GM23338 (cell line): ENCODE measurements around the gene WSCD1. TPM values are rescaled to one million over a fixed set of nuclear protein-coding genes. Genes with fewer than 3 reads are reported as not detected.

ENCODE experiments used
- ATAC-seq: fragments of 200-7000 bp; cut with Tn5 transposase; 3 replicates; pipeline ENCODE4 v1.9.1; 2020
- DNase-seq: peaks from one replicate; pipeline ENCODE4 v3.0.0-alpha.2; 2015; ENCODE audit warnings: low spot score
- H2AFZ ChIP-seq: fragments of 200-600 bp; sonication (generic); 2 replicates; pipeline ENCODE4 v1.8.0; 2016; ENCODE audit warnings: antibody characterized with exemption, mild to moderate bottlenecking, moderate library complexity
- H3F3A ChIP-seq: fragments of 200-600 bp; sonication (generic); replicated peaks from 2 replicates; pipeline ENCODE4 v1.8.0; 2017; ENCODE audit warnings: antibody characterized with exemption, mixed run types, low read depth
- H3K27ac ChIP-seq: fragments of 200-600 bp; sonication (generic); 2 replicates; pipeline ENCODE4 v1.6.1; 2016; ENCODE audit warnings: low read depth
- H3K27me3 ChIP-seq: fragments of 200-600 bp; sonication (generic); 2 replicates; pipeline ENCODE4 v1.8.0; 2016; ENCODE audit warnings: mild to moderate bottlenecking, mixed run types, moderate library complexity; ENCODE audit not compliant: insufficient read depth
- H3K36me3 ChIP-seq: fragments of 200-600 bp; sonication (generic); 2 replicates; pipeline ENCODE4 v1.8.0; 2016; ENCODE audit warnings: mild to moderate bottlenecking; ENCODE audit not compliant: insufficient read depth
- H3K4me1 ChIP-seq: fragments of 200-600 bp; sonication (generic); 2 replicates; pipeline ENCODE4 v1.8.0; 2016; ENCODE audit warnings: mild to moderate bottlenecking, moderate library complexity; ENCODE audit not compliant: insufficient read depth
- H3K4me2 ChIP-seq: fragments of 200-600 bp; sonication (generic); 2 replicates; pipeline ENCODE4 v1.7.1; 2017; ENCODE audit warnings: mixed run types
- H3K4me3 ChIP-seq: fragments of 200-600 bp; sonication (generic); 2 replicates; pipeline ENCODE4 v1.6.1; 2016; ENCODE audit warnings: mixed run types
- H3K79me2 ChIP-seq: fragments of 200-600 bp; sonication (generic); replicated peaks from 2 replicates; pipeline ENCODE4 v1.8.0; 2017; ENCODE audit warnings: mild to moderate bottlenecking; ENCODE audit not compliant: insufficient read depth
- H3K9me2 ChIP-seq: fragments of 200-600 bp; sonication (generic); 2 replicates; pipeline ENCODE4 v1.8.0; 2017; ENCODE audit not compliant: insufficient read depth
- H4K20me1 ChIP-seq: fragments of 200-600 bp; sonication (generic); replicated peaks from 2 replicates; pipeline ENCODE4 v1.8.0; 2017; ENCODE audit warnings: mild to moderate bottlenecking; ENCODE audit not compliant: insufficient read depth
- H3K27ac Mint-ChIP-seq: 2 replicates; pipeline ENCODE4 v1.8.0; 2020; ENCODE audit warnings: inconsistent platforms, mild to moderate bottlenecking, moderate library complexity, mixed read lengths
- H3K27me3 Mint-ChIP-seq: 3 replicates; pipeline ENCODE4 v1.8.0; 2022; ENCODE audit warnings: low read depth, mild to moderate bottlenecking, moderate library complexity, mixed read lengths, inconsistent platforms; ENCODE audit not compliant: insufficient read depth, poor library complexity
- H3K36me3 Mint-ChIP-seq: 3 replicates; pipeline ENCODE4 v1.8.0; 2021; ENCODE audit warnings: low read depth, mild to moderate bottlenecking, inconsistent platforms, moderate library complexity, mixed read lengths
- H3K4me1 Mint-ChIP-seq: 3 replicates; pipeline ENCODE4 v1.8.0; 2020; ENCODE audit warnings: mild to moderate bottlenecking, inconsistent platforms, mixed read lengths
- H3K4me3 Mint-ChIP-seq: 3 replicates; pipeline ENCODE4 v1.8.0; 2021; ENCODE audit warnings: moderate library complexity, mild to moderate bottlenecking, inconsistent platforms, mixed read lengths
- H3K9me3 Mint-ChIP-seq: 3 replicates; pipeline ENCODE4 v1.8.0; 2020; ENCODE audit warnings: moderate library complexity, mild to moderate bottlenecking, inconsistent platforms, mixed read lengths
- CTCF ChIP-seq, 2 experiments: fragments of 200-600 bp in 1 of 2; sonication (generic) in 1 of 2; conservative IDR thresholded peaks; 2 replicates each; pipeline versions ENCODE4 v1.5.1 to v1.6.1; 2016 to 2017; ENCODE audit warnings: antibody characterized with exemption in 2 of 2, low read depth in 2 of 2, mild to moderate bottlenecking in 2 of 2, moderate library complexity in 1 of 2
- NANOG ChIP-seq: IDR thresholded peaks from 2 replicates; pipeline ENCODE4 v1.6.1; 2016; ENCODE audit warnings: antibody characterized with exemption, borderline replicate concordance
- STAT1 ChIP-seq: IDR thresholded peaks from one replicate; pipeline ENCODE4 v1.6.1; 2016; ENCODE audit warnings: antibody characterized with exemption; ENCODE audit not compliant: unreplicated experiment
- polyA plus RNA-seq: library from polyadenylated mRNA; unstranded; fragments of >200 nt; fragmentation: Nextera tagmentation; extraction: Ambion mirVana; gene quantifications from 2 replicates; pipeline ENCODE4 v1.2.1, GENCODE V29; 2016
- total RNA-seq: library from RNA; depleted of rRNA; stranded (reverse); fragments of >200 nt; shearing (Covaris generic); gene quantifications from 2 replicates; pipeline ENCODE4 v1.2.3, GENCODE V29; 2014
- TF ChIP-seq, protein P1 (sequence below): fragments of 250-450 bp; sonication (Bioruptor Pico); IDR thresholded peaks from 2 replicates; pipeline ENCODE4 v1.5.0; 2020; ENCODE audit warnings: mild to moderate bottlenecking, moderate library complexity

WSCD1 gene
- total and polyA plus RNA-seq, 2 experiments from 2014 or later = 6.1 to 38.9 TPM

GRCh38 chr17:6035801-6036394 lies 34.3 kb upstream of the WSCD1 start:
- Mint-ChIP-seq H3K27ac (no peak overlapping the region), H3K36me3 (no peaks in the 10 kb centered on the region; the same call in 2 of the 3 replicates), H3K27me3 (peaks cover 2% of the 10 kb centered on the region), H3K4me1 (peaks cover 3% of the 10 kb centered on the region; the same call in 1 of the 3 replicates), H3K4me3 (no peak overlapping the region), H3K9me3 (peaks cover 15% of the 10 kb centered on the region; the same call in 2 of the 3 replicates)
- no peaks in the 10 kb centered on the region for H3F3A ChIP-seq
- no peaks in the 10 kb centered on the region for H3K79me2 ChIP-seq
- ATAC-seq = no peak
- peak overlapping the region; percentile 14; the same call in 1 of the 2 replicates for H2AFZ ChIP-seq
- no peak for DNase-seq
- no peak overlapping the region for H3K4me2 ChIP-seq
- H3K27ac ChIP-seq = no peak overlapping the region
- no peak for TF ChIP-seq CTCF (conservative IDR thresholded peaks at IDR 0.05; ENCODE audit: low read depth in 2 of 2)
- no peaks in the 10 kb centered on the region for H4K20me1 ChIP-seq
- H3K36me3 ChIP-seq = no peaks in the 10 kb centered on the region
- no peaks in the 10 kb centered on the region; the same call in 1 of the 2 replicates for H3K9me2 ChIP-seq
- H3K4me3 ChIP-seq = no peak overlapping the region
- no peaks in the 10 kb centered on the region for H3K27me3 ChIP-seq
- no peaks in the 10 kb centered on the region for H3K4me1 ChIP-seq

DNA sequence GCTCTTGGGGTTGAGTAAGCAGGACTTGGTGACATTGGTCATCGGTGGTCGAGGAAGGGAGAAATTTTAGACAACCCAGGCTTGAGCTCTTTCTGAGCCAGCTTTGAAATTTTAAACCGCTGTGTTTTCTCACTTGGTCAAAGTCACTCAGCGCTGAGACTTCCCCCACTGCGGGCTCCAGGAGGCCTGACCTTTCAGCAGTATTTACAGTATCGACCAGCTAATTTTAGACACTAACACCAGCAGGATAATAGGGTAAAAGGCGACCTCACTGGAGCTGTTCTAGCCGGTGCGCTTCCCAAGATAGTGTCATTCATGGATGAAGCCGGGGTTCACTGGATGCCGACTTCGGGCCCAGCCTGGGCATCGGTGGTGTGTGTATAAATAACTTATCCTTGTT lies 29.7 kb upstream of the WSCD1 start:
- no peaks in the 10 kb centered on the region for H3K79me2 ChIP-seq
- H3K4me3 Mint-ChIP-seq = no peak overlapping the region
- H3F3A ChIP-seq = no peaks in the 10 kb centered on the region
- H3K27me3 ChIP-seq = no peaks in the 10 kb centered on the region
- no peak overlapping the region for H2AFZ ChIP-seq
- no peaks in the 10 kb centered on the region; the same call in 2 of the 3 replicates for H3K36me3 Mint-ChIP-seq
- H3K27ac ChIP-seq = no peak overlapping the region
- TF ChIP-seq CTCF (conservative IDR thresholded peaks at IDR 0.05; ENCODE audit: low read depth in 2 of 2) (no peak), NANOG (no peak), STAT1 (no peak)
- DNase-seq = no peak
- no peaks in the 10 kb centered on the region for H4K20me1 ChIP-seq
- H3K4me1 ChIP-seq = no peaks in the 10 kb centered on the region
- no peak for ATAC-seq
- no peak overlapping the region for H3K27ac Mint-ChIP-seq
- no peaks in the 10 kb centered on the region for H3K36me3 ChIP-seq
- peaks cover 3% of the 10 kb centered on the region; the same call in 1 of the 3 replicates for H3K4me1 Mint-ChIP-seq
- no peaks in the 10 kb centered on the region for H3K9me2 ChIP-seq
- H3K9me3 Mint-ChIP-seq = peaks cover 15% of the 10 kb centered on the region; the same call in 2 of the 3 replicates
- H3K4me3 ChIP-seq = no peak overlapping the region
- peaks cover 5% of the 10 kb centered on the region for H3K27me3 Mint-ChIP-seq
- no peak overlapping the region for H3K4me2 ChIP-seq

DNA sequence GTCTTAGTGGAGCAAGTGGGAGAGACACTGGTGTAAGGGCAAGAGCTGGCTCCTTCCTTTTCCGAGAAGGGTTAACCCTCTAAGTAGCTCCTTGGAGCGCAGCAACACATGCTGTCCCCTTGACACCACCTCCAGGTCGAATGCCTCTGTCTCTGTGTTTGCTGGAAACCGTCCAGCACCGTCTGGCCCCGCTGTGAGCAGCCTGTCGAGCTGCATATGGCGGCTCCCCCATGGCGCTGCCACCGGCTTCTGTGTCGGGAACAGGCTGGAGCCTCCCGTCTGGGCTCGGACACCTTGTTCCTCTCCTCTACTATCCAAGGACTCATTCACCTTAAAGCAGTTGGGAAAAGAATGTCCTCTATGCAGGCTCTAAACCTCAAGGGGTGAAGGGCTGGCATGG lies 28.9 kb upstream of the WSCD1 start:
- Mint-ChIP-seq H3K27ac (no peak overlapping the region), H3K36me3 (no peaks in the 10 kb centered on the region; the same call in 2 of the 3 replicates), H3K9me3 (peaks cover 15% of the 10 kb centered on the region; the same call in 2 of the 3 replicates), H3K4me3 (no peak overlapping the region), H3K27me3 (peaks cover 5% of the 10 kb centered on the region), H3K4me1 (peaks cover 3% of the 10 kb centered on the region; the same call in 1 of the 3 replicates)
- DNase-seq (no peak), ATAC-seq (no peak)
- Histone ChIP-seq H3K9me2 (no peaks in the 10 kb centered on the region), H3K4me3 (no peak overlapping the region), H3F3A (no peaks in the 10 kb centered on the region), H3K4me1 (no peaks in the 10 kb centered on the region), H3K79me2 (no peaks in the 10 kb centered on the region), H2AFZ (no peak overlapping the region), H4K20me1 (no peaks in the 10 kb centered on the region), H3K27ac (no peak overlapping the region), H3K36me3 (no peaks in the 10 kb centered on the region), H3K4me2 (no peak overlapping the region), H3K27me3 (no peaks in the 10 kb centered on the region)
- TF ChIP-seq STAT1 = no peak
- TF ChIP-seq, protein P1, sequence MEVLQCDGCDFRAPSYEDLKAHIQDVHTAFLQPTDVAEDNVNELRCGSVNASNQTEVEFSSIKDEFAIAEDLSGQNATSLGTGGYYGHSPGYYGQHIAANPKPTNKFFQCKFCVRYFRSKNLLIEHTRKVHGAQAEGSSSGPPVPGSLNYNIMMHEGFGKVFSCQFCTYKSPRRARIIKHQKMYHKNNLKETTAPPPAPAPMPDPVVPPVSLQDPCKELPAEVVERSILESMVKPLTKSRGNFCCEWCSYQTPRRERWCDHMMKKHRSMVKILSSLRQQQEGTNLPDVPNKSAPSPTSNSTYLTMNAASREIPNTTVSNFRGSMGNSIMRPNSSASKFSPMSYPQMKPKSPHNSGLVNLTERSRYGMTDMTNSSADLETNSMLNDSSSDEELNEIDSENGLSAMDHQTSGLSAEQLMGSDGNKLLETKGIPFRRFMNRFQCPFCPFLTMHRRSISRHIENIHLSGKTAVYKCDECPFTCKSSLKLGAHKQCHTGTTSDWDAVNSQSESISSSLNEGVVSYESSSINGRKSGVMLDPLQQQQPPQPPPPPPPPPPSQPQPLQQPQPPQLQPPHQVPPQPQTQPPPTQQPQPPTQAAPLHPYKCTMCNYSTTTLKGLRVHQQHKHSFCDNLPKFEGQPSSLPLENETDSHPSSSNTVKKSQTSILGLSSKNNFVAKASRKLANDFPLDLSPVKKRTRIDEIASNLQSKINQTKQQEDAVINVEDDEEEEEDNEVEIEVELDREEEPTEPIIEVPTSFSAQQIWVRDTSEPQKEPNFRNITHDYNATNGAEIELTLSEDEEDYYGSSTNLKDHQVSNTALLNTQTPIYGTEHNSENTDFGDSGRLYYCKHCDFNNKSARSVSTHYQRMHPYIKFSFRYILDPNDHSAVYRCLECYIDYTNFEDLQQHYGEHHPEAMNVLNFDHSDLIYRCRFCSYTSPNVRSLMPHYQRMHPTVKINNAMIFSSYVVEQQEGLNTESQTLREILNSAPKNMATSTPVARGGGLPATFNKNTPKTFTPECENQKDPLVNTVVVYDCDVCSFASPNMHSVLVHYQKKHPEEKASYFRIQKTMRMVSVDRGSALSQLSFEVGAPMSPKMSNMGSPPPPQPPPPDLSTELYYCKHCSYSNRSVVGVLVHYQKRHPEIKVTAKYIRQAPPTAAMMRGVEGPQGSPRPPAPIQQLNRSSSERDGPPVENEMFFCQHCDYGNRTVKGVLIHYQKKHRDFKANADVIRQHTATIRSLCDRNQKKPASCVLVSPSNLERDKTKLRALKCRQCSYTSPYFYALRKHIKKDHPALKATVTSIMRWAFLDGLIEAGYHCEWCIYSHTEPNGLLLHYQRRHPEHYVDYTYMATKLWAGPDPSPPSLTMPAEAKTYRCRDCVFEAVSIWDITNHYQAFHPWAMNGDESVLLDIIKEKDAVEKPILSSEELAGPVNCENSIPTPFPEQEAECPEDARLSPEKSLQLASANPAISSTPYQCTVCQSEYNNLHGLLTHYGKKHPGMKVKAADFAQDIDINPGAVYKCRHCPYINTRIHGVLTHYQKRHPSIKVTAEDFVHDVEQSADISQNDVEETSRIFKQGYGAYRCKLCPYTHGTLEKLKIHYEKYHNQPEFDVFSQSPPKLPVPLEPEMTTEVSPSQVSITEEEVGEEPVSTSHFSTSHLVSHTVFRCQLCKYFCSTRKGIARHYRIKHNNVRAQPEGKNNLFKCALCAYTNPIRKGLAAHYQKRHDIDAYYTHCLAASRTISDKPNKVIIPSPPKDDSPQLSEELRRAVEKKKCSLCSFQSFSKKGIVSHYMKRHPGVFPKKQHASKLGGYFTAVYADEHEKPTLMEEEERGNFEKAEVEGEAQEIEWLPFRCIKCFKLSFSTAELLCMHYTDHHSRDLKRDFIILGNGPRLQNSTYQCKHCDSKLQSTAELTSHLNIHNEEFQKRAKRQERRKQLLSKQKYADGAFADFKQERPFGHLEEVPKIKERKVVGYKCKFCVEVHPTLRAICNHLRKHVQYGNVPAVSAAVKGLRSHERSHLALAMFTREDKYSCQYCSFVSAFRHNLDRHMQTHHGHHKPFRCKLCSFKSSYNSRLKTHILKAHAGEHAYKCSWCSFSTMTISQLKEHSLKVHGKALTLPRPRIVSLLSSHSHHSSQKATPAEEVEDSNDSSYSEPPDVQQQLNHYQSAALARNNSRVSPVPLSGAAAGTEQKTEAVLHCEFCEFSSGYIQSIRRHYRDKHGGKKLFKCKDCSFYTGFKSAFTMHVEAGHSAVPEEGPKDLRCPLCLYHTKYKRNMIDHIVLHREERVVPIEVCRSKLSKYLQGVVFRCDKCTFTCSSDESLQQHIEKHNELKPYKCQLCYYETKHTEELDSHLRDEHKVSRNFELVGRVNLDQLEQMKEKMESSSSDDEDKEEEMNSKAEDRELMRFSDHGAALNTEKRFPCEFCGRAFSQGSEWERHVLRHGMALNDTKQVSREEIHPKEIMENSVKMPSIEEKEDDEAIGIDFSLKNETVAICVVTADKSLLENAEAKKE (CRISPR knock-in tag) = no peak
